SK-N-SH (cell line): ENCODE measurements around the gene SLC25A53. TPM values are rescaled to one million over a fixed set of nuclear protein-coding genes. Genes with fewer than 3 reads are reported as not detected.

Experiments
- CTCF ChIA-PET: fragments of 300-600, 350-600 bp; formaldehyde crosslinking; extraction: SDS; loops from one replicate; lab custom pipeline; 2021; lab: Yijun Ruan, JAX
- POLR2A ChIA-PET: fragments of 350-600 bp; sonication (Branson Sonifier 250); formaldehyde crosslinking; extraction: SDS; loops from one replicate; lab custom pipeline; 2020; ENCODE audit warnings: antibody characterized with exemption, inconsistent platforms; lab: Yijun Ruan, JAX
- DNase-seq: peaks from one replicate; pipeline ENCODE4 v3.0.0; 2012
- H2AFZ ChIP-seq: fragments of 200-600 bp; sonication (generic); 2 replicates; pipeline ENCODE4 v1.8.1; 2016; ENCODE audit warnings: antibody characterized with exemption, mild to moderate bottlenecking, low read depth
- H3F3A ChIP-seq: fragments of 200-600 bp; sonication (generic); replicated peaks from 2 replicates; pipeline ENCODE3; 2016; ENCODE audit warnings: antibody characterized with exemption, mild to moderate bottlenecking; ENCODE audit not compliant: insufficient read depth
- H3K27ac ChIP-seq, 2 experiments: fragments of 200-500 bp in 1 of 2; fragments of 200-600 bp in 1 of 2; sonication (Bioruptor generic) in 1 of 2; sonication (generic), shearing (Covaris generic) in 1 of 2; 2 replicates each; pipeline versions ENCODE4 v1.5.1 to v1.6.1; 2014 to 2016; ENCODE audit warnings: low read depth in 2 of 2, inconsistent platforms in 1 of 2, low read length in 1 of 2, mild to moderate bottlenecking in 1 of 2, mixed read lengths in 1 of 2
- H3K27me3 ChIP-seq: fragments of 200-600 bp; sonication (generic), shearing (Covaris generic); 2 replicates; pipeline ENCODE4 v1.6.1; 2016; ENCODE audit warnings: mixed run types; ENCODE audit not compliant: insufficient read depth
- H3K36me3 ChIP-seq, 2 experiments: fragments of 200-500 bp in 1 of 2; fragments of 200-600 bp in 1 of 2; sonication (Bioruptor generic) in 1 of 2; sonication (generic) in 1 of 2; replicated peaks in 1 of 2; 2 replicates each; pipeline versions ENCODE3 to v1.5.1; 2014 to 2016; ENCODE audit warnings: low read length in 1 of 2, mild to moderate bottlenecking in 1 of 2; ENCODE audit not compliant: insufficient read depth in 2 of 2, control insufficient read depth in 1 of 2
- H3K4me1 ChIP-seq, 2 experiments: fragments of 200-500 bp in 1 of 2; fragments of 200-600 bp in 1 of 2; sonication (Bioruptor generic) in 1 of 2; sonication (generic), shearing (Covaris generic) in 1 of 2; 2 replicates each; pipeline versions ENCODE4 v1.5.1 to v1.6.1; 2014 to 2016; ENCODE audit warnings: low read depth in 1 of 2, low read length in 1 of 2, mixed run types in 1 of 2; ENCODE audit not compliant: insufficient read depth in 2 of 2, control insufficient read depth in 1 of 2
- H3K4me2 ChIP-seq: fragments of 200-600 bp; sonication (generic), shearing (Covaris generic); 2 replicates; pipeline ENCODE4 v1.6.1; 2017; ENCODE audit warnings: mixed run types
- H3K4me3 ChIP-seq, 2 experiments: fragments of 200-500 bp in 1 of 2; fragments of 200-600 bp in 1 of 2; sonication (Bioruptor generic) in 1 of 2; sonication (generic), shearing (Covaris generic) in 1 of 2; 2 replicates each; pipeline versions ENCODE4 v1.5.1 to v1.8.1; 2014 to 2016; ENCODE audit warnings: low read depth in 2 of 2, inconsistent platforms in 1 of 2, low read length in 1 of 2, mild to moderate bottlenecking in 1 of 2, mixed read lengths in 1 of 2, moderate library complexity in 1 of 2
- H3K79me2 ChIP-seq: fragments of 200-600 bp; sonication (generic); 2 replicates; pipeline ENCODE4 v1.8.1; 2017; ENCODE audit warnings: mild to moderate bottlenecking; ENCODE audit not compliant: insufficient read depth
- H3K9ac ChIP-seq: fragments of 200-600 bp; sonication (generic); 2 replicates; pipeline ENCODE4 v1.6.1; 2017; ENCODE audit warnings: mixed run types
- H3K9me2 ChIP-seq: fragments of 200-600 bp; sonication (generic); 2 replicates; pipeline ENCODE4 v1.6.1; 2017; ENCODE audit warnings: mixed run types
- H3K9me3 ChIP-seq: fragments of 200-600 bp; sonication (generic); 2 replicates; pipeline ENCODE4 v1.6.1; 2017; ENCODE audit warnings: mixed run types, mild to moderate bottlenecking, moderate library complexity
- H4K20me1 ChIP-seq: fragments of 200-600 bp; sonication (generic); 2 replicates; pipeline ENCODE4 v1.6.1; 2017; ENCODE audit warnings: mild to moderate bottlenecking, mixed run types; ENCODE audit not compliant: insufficient read depth
- CTCF ChIP-seq: fragments of 200-600 bp; sonication (generic); IDR thresholded peaks from 2 replicates; pipeline ENCODE4 v1.6.1; 2017; ENCODE audit warnings: antibody characterized with exemption, mild to moderate bottlenecking, moderate library complexity
- EP300 ChIP-seq, 2 experiments: IDR thresholded peaks; 2 replicates each; pipeline versions ENCODE4 v1.4.0 to v1.6.1; 2012; ENCODE audit warnings: borderline replicate concordance in 1 of 2, low read depth in 1 of 2, low read length in 1 of 2
- EZH2phosphoT487 ChIP-seq: fragments of 200-600 bp; sonication (generic); IDR thresholded peaks from 2 replicates; pipeline ENCODE4 v1.6.1; 2017; ENCODE audit warnings: low read depth, mixed run types, mild to moderate bottlenecking, antibody characterized with exemption, moderate library complexity, borderline replicate concordance
- FOSL2 ChIP-seq: IDR thresholded peaks from 2 replicates; pipeline ENCODE4 v1.4.0; 2012; ENCODE audit warnings: low read depth, mild to moderate bottlenecking, moderate library complexity, borderline replicate concordance
- FOXJ3 ChIP-seq: sonication (generic); formaldehyde crosslinking; IDR thresholded peaks from 2 replicates; pipeline ENCODE4 v1.5.1; 2020; ENCODE audit warnings: mild to moderate bottlenecking, missing genetic modification reagents
- GABPA ChIP-seq: IDR thresholded peaks from 2 replicates; pipeline ENCODE4 v1.4.0; 2012; ENCODE audit warnings: low read depth, mild to moderate bottlenecking
- MEF2A ChIP-seq: IDR thresholded peaks from 2 replicates; pipeline ENCODE4 v1.4.0; 2012; ENCODE audit warnings: low read depth, borderline replicate concordance
- NFIC ChIP-seq: IDR thresholded peaks from 2 replicates; pipeline ENCODE4 v1.4.0; 2012; ENCODE audit warnings: borderline replicate concordance
- POLR2AphosphoS5 ChIP-seq: IDR thresholded peaks from 2 replicates; pipeline ENCODE4 v1.6.1; 2012; ENCODE audit warnings: low read depth, low read length
- RAD21 ChIP-seq: IDR thresholded peaks from 2 replicates; pipeline ENCODE4 v1.6.1; 2012; ENCODE audit warnings: mild to moderate bottlenecking, low read length
- RCOR1 ChIP-seq: fragments of 150-350 bp; IDR thresholded peaks from 2 replicates; pipeline ENCODE4 v1.6.1; 2017; ENCODE audit warnings: antibody characterized with exemption, low read length
- RFX5 ChIP-seq: IDR thresholded peaks from 2 replicates; pipeline ENCODE4 v1.6.1; 2012; ENCODE audit warnings: mild to moderate bottlenecking, improper control_type of control experiment, low read length
- SIN3A ChIP-seq: IDR thresholded peaks from 2 replicates; pipeline ENCODE4 v1.6.1; 2012; ENCODE audit warnings: low read depth, mild to moderate bottlenecking, low read length, moderate library complexity, borderline replicate concordance
- SMC3 ChIP-seq: IDR thresholded peaks from 2 replicates; pipeline ENCODE4 v1.6.1; 2012; ENCODE audit warnings: low read depth, low read length, improper control_type of control experiment
- TAF1 ChIP-seq: IDR thresholded peaks from 2 replicates; pipeline ENCODE4 v1.6.1; 2012; ENCODE audit warnings: low read depth, mild to moderate bottlenecking, low read length, moderate library complexity, borderline replicate concordance
- USF1 ChIP-seq: IDR thresholded peaks from 2 replicates; pipeline ENCODE4 v1.4.0; 2012; ENCODE audit warnings: low read depth, borderline replicate concordance
- USF2 ChIP-seq: fragments of 150-350 bp; IDR thresholded peaks from 2 replicates; pipeline ENCODE4 v1.6.1; 2017; ENCODE audit warnings: antibody characterized with exemption, low read length, low read depth, borderline replicate concordance
- YY1 ChIP-seq: IDR thresholded peaks from 2 replicates; pipeline ENCODE4 v1.4.0; 2012; ENCODE audit warnings: low read depth, mild to moderate bottlenecking
- ZBTB33 ChIP-seq: IDR thresholded peaks from 2 replicates; pipeline ENCODE4 v1.4.0; 2012; ENCODE audit warnings: low read depth, borderline replicate concordance
- WGBS: methylation state at CpG from one replicate; pipeline ENCODE4 v1.1.6; 2017; ENCODE audit warnings: low lambda C conversion rate; 5-methylcytosine and 5-hydroxymethylcytosine counted together
- polyA plus RNA-seq, 3 experiments: library from polyadenylated mRNA; depleted of rRNA; stranded (reverse); fragments of >200 nt; gene quantifications; 2 replicates each; pipeline ENCODE4 v1.2.3, GENCODE V29; 2012

Gene SLC25A53
- polyA plus RNA-seq, 1 of the 3 experiments (the other 2 are of a cell fraction): 5.9 TPM

GRCh38 chrX:104165894-104166734, 9.3 kb upstream of the SLC25A53 start, which contains the start of gene FAM199X (continued):
- TF ChIP-seq SIN3A (no peak), EP300 (IDR thresholded peaks at IDR 0.05; ENCODE audit: borderline replicate concordance in 1 of 2, low read depth in 1 of 2, low read length in 1 of 2) (no peak), RFX5 (no peak), YY1 (no peak), ZBTB33 (no peak), TAF1 (peak; percentile 21; the same call in 1 of the 2 replicates), GABPA (no peak), MEF2A (no peak), USF2 (no peak), FOXJ3 (no peak), USF1 (no peak), NFIC (no peak)

GRCh38 chrX:104151037-104151436, 5.8 kb downstream of the SLC25A53 start:
- Histone ChIP-seq H3K27ac (no peak overlapping the region), H3K4me2 (no peak overlapping the region), H3K9me3 (no peaks in the 10 kb centered on the region), H3K4me3 (no peak overlapping the region), H3K9ac (no peak overlapping the region), H3F3A (no peaks in the 10 kb centered on the region), H3K4me1 (no peaks in the 10 kb centered on the region; a peak in 1 of 4 replicates), H4K20me1 (no peaks in the 10 kb centered on the region), H3K36me3 (peaks cover 0 to 3% of the 10 kb centered on the region in 2 experiments), H2AFZ (no peak overlapping the region), H3K79me2 (peaks cover 11% of the 10 kb centered on the region), H3K27me3 (no peaks in the 10 kb centered on the region), H3K9me2 (no peaks in the 10 kb centered on the region)
- WGBS: 13% methylated on average over 1 of the region's 1 CpG
- ChIA-PET POLR2A (no interaction called here), CTCF (no interaction called here)
- DNase-seq: no peak
- TF ChIP-seq NFIC: no peak
- TF ChIP-seq CTCF: no peak
- no peak for TF ChIP-seq SMC3
- no peak for TF ChIP-seq ZBTB33
- no peak for TF ChIP-seq FOSL2
- no peak for TF ChIP-seq EZH2phosphoT487
- no peak for TF ChIP-seq RFX5
- TF ChIP-seq RAD21: no peak
- no peak for TF ChIP-seq POLR2AphosphoS5
- no peak for TF ChIP-seq TAF1
- TF ChIP-seq RCOR1: no peak
- no peak for TF ChIP-seq EP300 (IDR thresholded peaks at IDR 0.05; ENCODE audit: borderline replicate concordance in 1 of 2, low read depth in 1 of 2, low read length in 1 of 2)
